NOMO-1 treated with DMSO at 0.1 percent for 48 hours (cell line): ENCODE data around the gene ERMP1.
"Not testable (repeated sequence)": the region's sequence is repeated elsewhere in the genome, so short reads cannot be mapped to it uniquely, and the experiment has no call there.

ENCODE experiments used
- DNase-seq: peaks from one replicate; lab custom pipeline; 2025; ENCODE audit not compliant: unreplicated experiment; lab: John Stamatoyannopoulos, UW

Gene ERMP1

DNA sequence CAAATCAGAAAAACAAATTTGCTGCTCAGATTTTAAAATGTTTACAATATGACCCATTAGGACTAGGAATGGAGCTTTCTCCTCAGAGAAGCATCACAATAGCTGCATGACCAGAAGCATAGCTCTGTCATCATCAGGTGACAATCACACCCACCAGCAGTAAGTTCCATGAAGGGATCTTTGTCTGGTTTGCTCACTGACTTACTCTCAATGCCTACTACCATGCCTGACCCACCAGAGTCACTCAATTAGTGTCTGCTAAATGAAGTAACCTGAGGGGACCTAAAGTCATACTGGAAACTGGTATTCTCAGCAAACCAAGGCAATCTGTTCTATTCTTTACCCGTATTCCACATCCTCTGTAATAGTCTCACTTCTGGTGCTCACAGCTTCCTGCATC is 7.7 kb downstream of the ERMP1 start:
- no peak for DNase-seq

- DNase-seq = no peak
Observed at GRCh38 chr9:5820425-5820824, 12.5 kb downstream of the ERMP1 start.

GRCh38 chr9:5819174-5819573 is 13.7 kb downstream of the ERMP1 start:
- DNase-seq = no peak

DNA sequence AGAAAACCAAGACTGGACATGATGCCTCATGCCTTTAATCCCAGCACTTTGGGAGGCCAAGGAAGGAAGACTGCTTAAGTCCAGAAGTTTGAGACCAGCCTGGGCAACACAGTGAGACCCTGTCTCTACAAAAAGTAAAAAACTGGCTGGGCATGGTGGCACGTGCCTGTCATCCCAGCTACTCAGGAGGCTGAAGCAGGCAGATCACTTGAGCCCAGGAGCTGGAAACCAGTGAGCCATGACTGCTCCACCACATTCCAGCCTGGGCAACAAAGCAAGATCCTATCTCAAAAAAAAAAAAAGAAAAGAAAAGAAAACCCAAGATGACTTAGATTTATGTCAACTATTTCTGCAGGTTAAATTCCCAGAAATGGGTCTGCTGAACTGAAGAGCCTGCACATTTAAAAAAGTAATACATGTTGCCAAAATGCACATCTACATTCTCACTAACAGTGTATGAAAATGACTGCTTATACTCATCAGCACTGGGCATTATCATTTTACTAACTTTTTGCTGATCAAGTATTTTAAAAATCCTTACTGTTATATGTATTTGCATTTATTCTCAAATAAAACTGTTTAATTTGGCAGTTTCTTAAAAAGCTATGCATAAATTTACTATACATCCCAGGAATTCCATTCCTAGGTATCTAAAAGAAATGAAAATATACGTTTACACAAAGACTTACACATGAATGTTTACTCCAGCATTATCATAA is 14.3 kb downstream of the ERMP1 start:
- DNase-seq = no peak

GRCh38 chr9:5817862-5818261 is 15.1 kb downstream of the ERMP1 start:
- no peak for DNase-seq

- DNase-seq = no peak
Observed at GRCh38 chr9:5815461-5815860, 17.5 kb downstream of the ERMP1 start.

- DNase-seq = no peak
Observed at GRCh38 chr9:5813824-5814223, 19.1 kb downstream of the ERMP1 start.

DNA sequence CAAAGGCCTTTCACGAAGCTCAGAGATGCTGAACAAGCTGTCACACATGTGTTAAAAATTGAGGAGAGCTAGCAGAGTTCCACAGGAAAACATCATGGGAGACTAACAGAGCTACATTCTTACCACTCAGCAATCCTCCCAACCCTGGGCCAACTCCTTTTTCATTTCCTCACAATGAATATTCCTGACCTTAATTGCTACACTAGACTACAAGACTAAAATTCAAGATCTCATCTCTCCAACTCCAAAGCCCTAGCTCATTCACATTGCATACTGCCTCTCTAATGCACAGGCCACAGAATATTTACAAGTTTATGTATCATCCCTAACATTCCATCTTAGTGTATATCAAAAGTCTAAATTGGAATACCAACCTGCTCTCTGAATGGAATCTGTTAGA is 21.2 kb downstream of the ERMP1 start:
- no peak for DNase-seq

DNA sequence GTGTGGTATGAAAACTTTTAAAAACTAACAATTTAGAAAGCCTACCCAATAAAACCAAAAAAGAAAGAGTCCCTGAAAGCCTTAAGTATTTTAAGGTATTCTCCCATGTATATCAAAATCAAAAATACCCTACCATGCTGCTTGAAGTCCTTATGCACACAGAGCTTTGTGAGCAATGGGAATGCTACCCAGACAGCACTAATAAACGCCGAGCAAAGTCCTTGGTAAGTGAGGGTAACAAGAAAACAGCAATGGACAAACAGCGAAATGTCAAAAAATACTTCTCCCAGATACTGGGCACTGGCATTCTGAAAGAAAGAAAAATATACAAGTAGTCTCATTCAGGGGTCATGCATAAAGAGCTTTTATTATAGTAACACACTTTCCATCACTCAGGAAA is 27.4 kb downstream of the ERMP1 start:
- no peak for DNase-seq

- no peak for DNase-seq
Observed at GRCh38 chr9:5801739-5802113, 31.2 kb downstream of the ERMP1 start.

DNA sequence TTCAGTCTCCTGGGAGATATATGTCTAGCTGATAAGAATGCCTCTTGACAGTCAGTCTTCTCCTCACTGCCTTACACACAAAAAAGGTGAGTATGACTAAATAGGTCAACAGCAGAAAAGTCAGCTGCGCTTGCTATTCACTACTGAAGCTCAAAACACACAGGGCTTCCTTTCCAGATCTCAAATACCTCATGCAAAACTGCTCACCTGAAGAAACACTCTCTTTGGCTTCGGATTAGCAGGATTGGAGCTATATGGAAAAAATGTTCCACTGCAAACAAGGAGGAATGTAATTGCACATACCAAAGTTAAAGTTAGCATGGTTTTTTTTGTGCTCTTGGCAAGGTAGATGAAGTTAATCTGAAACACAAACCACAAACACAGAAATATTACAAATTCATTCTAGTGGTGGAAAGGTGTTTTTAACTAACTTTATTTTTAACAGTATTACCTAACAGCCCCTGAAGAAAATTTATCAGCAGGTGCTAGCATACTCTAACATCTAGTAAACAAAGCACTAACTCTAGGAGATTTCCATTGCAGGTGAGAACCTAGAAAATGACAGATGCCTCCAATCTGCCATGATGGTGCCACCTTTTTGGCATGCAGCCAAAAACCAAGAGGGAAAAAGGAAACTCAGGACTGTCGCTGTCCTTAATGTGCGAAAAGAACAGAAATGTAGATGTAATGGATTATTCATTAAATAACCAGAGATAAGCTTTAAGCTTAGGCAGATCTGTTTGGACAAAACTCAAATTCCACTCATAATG is 31.8 kb downstream of the ERMP1 start:
- no peak for DNase-seq

DNA sequence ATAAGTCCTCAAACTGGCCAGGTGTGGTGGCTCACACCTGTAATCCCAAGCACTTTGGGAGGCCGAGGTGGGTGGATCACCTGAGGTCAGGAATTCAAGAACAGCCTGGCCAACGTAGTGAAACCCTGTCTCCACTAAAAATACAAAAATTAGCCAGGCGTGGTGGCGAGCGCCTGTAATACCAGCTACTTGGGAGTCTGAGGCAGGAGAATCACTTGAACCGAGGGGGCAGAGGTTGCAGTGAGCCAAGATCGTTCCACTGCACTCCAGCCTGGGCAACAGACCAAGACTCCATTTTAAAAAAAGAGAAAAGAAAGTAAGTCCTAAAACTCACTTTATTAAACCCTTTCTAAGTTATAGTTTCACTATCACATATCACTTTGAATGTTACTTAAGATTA is 32.5 kb downstream of the ERMP1 start:
- DNase-seq = not testable (repeated sequence)

- peak; percentile 2 for DNase-seq
Observed at GRCh38 chr9:5799314-5799713, 33.6 kb downstream of the ERMP1 start.

GRCh38 chr9:5798581-5798980 is 34.3 kb downstream of the ERMP1 start:
- no peak for DNase-seq

DNA sequence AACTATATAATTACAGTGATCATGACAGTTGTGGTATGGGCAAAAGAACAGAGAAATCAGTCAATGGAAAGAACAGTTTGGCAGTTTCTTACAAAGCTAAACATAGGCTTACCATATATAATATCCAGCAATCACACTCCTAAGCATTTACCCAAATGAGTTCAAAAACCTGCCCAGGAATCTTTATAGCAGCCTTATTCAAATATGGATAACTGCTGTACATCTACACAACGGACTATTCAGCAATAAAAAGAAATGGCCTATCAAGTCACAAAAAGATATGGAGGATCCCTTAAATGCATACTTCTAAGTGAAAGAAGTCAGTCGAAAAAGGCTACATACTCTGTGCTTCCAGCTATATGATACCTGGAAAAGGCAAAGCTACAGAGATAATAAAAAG is 36.6 kb downstream of the ERMP1 start:
- DNase-seq = no peak

DNA sequence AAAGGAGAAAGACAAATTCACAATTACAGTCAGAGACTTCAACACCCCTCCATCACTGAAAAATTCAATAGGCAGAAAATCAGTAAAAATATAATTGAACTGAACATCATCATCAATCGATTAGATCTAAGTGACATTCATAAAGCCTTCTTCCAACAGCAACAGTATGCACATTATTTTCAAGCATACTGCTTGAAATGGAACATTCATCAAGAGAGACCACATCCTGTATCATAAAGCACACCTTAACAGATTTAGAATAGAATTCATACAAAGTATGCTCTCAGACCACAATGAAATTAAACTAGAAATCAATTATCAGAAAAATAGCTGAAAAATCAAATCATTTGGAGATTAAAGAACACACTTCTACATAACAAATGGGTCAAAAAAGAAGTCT is 39.1 kb downstream of the ERMP1 start:
- no peak for DNase-seq

- DNase-seq = no peak
Observed at GRCh38 chr9:5791870-5792269, 41.0 kb downstream of the ERMP1 start.

DNA sequence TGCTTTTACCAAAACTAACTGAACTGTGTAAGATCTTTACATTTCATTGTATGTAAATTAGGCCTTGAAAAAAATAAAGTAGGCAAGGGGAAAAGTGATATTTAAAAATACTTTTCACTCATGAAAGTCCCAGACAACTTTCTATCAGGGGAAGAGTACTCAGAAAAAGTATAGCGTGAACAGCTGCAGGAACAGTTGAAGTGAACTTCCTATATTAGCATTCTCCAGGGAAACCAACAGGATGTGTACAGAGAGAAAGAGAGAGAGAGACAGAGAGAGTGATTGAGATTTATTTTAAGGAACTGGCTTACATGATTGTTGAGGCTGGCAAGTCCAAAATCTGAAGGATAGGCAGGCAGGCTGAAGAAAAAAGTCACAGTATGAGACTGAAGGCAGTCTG is 42.0 kb downstream of the ERMP1 start:
- DNase-seq = no peak

GRCh38 chr9:5789489-5789888 is 43.4 kb downstream of the ERMP1 start:
- DNase-seq = no peak

DNA sequence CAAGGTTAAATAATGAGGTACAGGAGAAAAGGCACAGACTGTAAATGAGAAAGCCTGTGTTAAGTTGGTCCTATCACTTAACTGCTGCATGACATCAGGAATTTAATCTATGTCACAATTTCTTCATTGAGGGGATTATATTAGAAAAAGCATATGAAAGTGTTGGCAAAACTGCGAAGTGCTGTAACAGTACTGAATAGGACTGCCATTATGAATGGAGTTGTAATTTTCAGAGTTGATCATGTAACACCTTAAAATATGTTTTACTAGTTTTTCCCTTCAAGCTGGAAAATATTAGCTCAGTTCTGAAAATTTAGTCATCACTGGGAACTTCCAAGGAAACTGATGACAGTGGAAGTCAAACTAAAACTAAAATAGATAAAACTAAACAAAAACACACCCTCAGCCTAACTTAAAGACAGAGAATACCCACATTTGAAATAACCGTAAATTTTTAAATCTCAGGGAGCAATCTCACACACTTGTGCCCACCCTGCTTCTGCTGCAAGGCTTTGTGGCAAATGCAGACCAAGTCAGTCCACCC is 45.1 kb downstream of the ERMP1 start:
- DNase-seq = no peak

GRCh38 chr9:5787220-5787619 is 45.7 kb downstream of the ERMP1 start:
- no peak for DNase-seq

DNA sequence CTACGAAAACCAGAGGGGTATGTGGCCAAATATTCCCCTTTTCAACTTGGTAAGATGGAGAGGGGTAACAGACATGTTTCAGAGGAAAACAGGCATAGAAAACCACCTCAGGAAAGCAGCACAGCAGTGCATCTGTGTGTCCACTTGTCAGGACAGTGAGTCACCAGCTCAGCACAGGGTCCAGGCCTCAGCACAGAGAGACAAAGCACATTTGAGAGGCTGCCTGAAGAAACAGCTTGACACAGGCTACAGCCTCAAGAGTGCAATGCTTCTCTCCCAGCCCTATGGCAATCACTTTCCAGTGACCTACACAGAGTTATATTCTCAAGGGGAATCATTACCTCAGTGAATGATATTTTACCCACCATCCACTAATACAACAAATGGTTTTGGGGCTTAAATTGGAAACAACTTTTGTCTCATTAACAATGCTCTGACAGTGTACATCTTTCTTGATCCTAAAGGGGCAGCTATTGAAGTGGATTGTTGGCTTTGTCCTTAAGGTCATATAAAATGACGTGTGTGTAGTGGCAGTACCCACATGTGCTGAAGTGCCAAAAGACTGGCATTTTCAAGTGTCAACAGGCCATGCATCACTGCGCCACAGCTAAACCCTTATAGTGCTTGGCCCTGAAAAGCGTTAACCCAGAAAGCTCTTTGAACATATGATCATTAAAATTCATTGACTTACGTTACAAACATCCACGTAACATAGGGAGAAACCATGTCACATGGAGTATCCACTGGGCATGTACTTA is 46.4 kb downstream of the ERMP1 start:
- no peak for DNase-seq
